Activated CD4-positive, alpha-beta T cell treated with anti-CD3 and anti-CD28 coated beads for 4 hours (primary cell): ENCODE results near the gene GEMIN2.
"Not testable (repeated sequence)": the region's sequence is repeated elsewhere in the genome, so short reads cannot be mapped to it uniquely, and the experiment has no call there.

Source experiments
- DNase-seq, 2 donors: peaks; one replicate each; pipeline ENCODE4 v3.0.0-alpha.2; 2020

The GEMIN2 gene

GRCh38 chr14:39113685-39114072 lies 444 bp upstream of the GEMIN2 start:
- DNase-seq, result no peak

GRCh38 chr14:39122330-39123138 lies 8.4 kb downstream of the GEMIN2 start:
- DNase-seq, result no peak

GRCh38 chr14:39137835-39138234 lies 23.7 kb downstream of the GEMIN2 start:
- DNase-seq, result not testable (repeated sequence)

GRCh38 chr14:39138440-39138839 lies 24.3 kb downstream of the GEMIN2 start:
- DNase-seq, result no peak

- DNase-seq, result no peak
These were observed 26.0 kb downstream of the GEMIN2 start for GRCh38 chr14:39140170-39140569.

GRCh38 chr14:39141623-39142022 lies 27.5 kb downstream of the GEMIN2 start:
- not testable (repeated sequence) for DNase-seq

- not testable (repeated sequence) for DNase-seq
These were observed 29.1 kb downstream of the GEMIN2 start for GRCh38 chr14:39143226-39143625.

- no peak for DNase-seq
These were observed 31.3 kb downstream of the GEMIN2 start for GRCh38 chr14:39145266-39145966.

GRCh38 chr14:39154594-39155189 lies 40.6 kb downstream of the GEMIN2 start:
- DNase-seq, result no peak

GRCh38 chr14:39157491-39157890 lies 43.4 kb downstream of the GEMIN2 start:
- DNase-seq, result no peak

GRCh38 chr14:39158222-39158858 lies 44.2 kb downstream of the GEMIN2 start:
- DNase-seq, result no peak

GRCh38 chr14:39160494-39160893 lies 46.4 kb downstream of the GEMIN2 start:
- DNase-seq, result no peak

- not testable (repeated sequence) for DNase-seq
These were observed 53.7 kb downstream of the GEMIN2 start for GRCh38 chr14:39167797-39168320.

- DNase-seq, result no peak
These were observed 54.5 kb downstream of the GEMIN2 start for GRCh38 chr14:39168591-39168990.

- no peak for DNase-seq
These were observed 55.4 kb downstream of the GEMIN2 start for GRCh38 chr14:39169541-39169900.

GRCh38 chr14:39173198-39173597 lies 59.1 kb downstream of the GEMIN2 start:
- DNase-seq, result no peak

GRCh38 chr14:39174560-39175444 lies 60.7 kb downstream of the GEMIN2 start, which contains the start of gene PNN:
PNN (plus strand) TSS chr14:39175254; CDS start chr14:39175280, 26 bp downstream.
- DNase-seq, result peak; percentile 94

- DNase-seq, result no peak
These were observed 61.5 kb downstream of the GEMIN2 start for GRCh38 chr14:39175445-39176262.

- no peak for DNase-seq
These were observed 62.4 kb downstream of the GEMIN2 start for GRCh38 chr14:39176263-39177167.

GRCh38 chr14:39177168-39177545 lies 63.0 kb downstream of the GEMIN2 start:
- no peak for DNase-seq
